Nephron (organoid): Measurements from ENCODE around the gene SLC16A6.

ENCODE experiments used
- H3K27ac Mint-ChIP-seq, 3 experiments: 2 replicates each; pipeline ENCODE4 v1.8.0; 2020; ENCODE audit warnings: mixed read lengths in 3 of 3, mild to moderate bottlenecking in 2 of 3, moderate library complexity in 1 of 3
- H3K27me3 Mint-ChIP-seq: 2 replicates; pipeline ENCODE4 v1.8.0; 2021; ENCODE audit warnings: low read depth, mild to moderate bottlenecking, moderate library complexity, mixed read lengths
- H3K36me3 Mint-ChIP-seq: 2 replicates; pipeline ENCODE4 v1.8.0; 2020; ENCODE audit warnings: low read depth, mixed read lengths
- H3K4me1 Mint-ChIP-seq: 2 replicates; pipeline ENCODE4 v1.8.0; 2020; ENCODE audit warnings: mixed read lengths
- H3K4me3 Mint-ChIP-seq, 3 experiments: 2 replicates each; pipeline ENCODE4 v1.8.0; 2020; ENCODE audit warnings: mild to moderate bottlenecking in 3 of 3, mixed read lengths in 3 of 3, moderate library complexity in 2 of 3
- H3K9me3 Mint-ChIP-seq: 2 replicates; pipeline ENCODE4 v1.8.0; 2020; ENCODE audit warnings: mixed read lengths
- TF ChIP-seq, protein P1 (sequence below), 3 experiments: fragments of 200-600 bp; sonication (generic); IDR thresholded peaks; one replicate each; pipeline ENCODE4 v1.5.0; 2021; ENCODE audit warnings: antibody characterized with exemption in 3 of 3; ENCODE audit not compliant: unreplicated experiment in 3 of 3

Gene SLC16A6

DNA sequence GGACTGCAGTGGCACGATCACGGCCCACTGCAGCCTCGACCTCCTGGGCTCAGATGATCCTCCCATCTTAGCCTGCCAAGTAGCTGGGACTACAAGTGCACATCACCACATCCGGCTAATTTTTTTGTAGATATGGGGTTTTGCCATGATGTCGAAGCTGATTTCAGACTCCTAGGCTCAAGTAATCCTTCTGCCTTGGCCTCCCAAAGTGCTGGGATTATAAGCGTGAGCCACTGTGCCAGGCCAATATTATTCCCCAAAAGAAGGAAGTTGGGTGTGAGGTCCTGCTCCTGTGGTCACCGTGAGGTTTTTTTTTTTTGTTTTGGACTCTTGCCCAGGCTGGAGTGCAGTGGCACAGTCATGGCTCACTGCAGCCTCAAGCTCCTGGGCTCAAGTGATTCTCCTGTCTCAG lies 41.6 kb downstream of the SLC16A6 start:
- TF ChIP-seq, protein P1, sequence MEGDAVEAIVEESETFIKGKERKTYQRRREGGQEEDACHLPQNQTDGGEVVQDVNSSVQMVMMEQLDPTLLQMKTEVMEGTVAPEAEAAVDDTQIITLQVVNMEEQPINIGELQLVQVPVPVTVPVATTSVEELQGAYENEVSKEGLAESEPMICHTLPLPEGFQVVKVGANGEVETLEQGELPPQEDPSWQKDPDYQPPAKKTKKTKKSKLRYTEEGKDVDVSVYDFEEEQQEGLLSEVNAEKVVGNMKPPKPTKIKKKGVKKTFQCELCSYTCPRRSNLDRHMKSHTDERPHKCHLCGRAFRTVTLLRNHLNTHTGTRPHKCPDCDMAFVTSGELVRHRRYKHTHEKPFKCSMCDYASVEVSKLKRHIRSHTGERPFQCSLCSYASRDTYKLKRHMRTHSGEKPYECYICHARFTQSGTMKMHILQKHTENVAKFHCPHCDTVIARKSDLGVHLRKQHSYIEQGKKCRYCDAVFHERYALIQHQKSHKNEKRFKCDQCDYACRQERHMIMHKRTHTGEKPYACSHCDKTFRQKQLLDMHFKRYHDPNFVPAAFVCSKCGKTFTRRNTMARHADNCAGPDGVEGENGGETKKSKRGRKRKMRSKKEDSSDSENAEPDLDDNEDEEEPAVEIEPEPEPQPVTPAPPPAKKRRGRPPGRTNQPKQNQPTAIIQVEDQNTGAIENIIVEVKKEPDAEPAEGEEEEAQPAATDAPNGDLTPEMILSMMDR (IDR thresholded peaks at IDR 0.05; ENCODE audit: unreplicated experiment in 3 of 3), result no peak
- Mint-ChIP-seq H3K36me3 (peaks cover 18% of the 10 kb centered on the region), H3K9me3 (no peaks in the 10 kb centered on the region), H3K27ac (no peak overlapping the region), H3K27me3 (no peaks in the 10 kb centered on the region), H3K4me3 (peak overlapping the region; percentile 82 to 95 (median 88)), H3K4me1 (peaks cover 14% of the 10 kb centered on the region)

DNA sequence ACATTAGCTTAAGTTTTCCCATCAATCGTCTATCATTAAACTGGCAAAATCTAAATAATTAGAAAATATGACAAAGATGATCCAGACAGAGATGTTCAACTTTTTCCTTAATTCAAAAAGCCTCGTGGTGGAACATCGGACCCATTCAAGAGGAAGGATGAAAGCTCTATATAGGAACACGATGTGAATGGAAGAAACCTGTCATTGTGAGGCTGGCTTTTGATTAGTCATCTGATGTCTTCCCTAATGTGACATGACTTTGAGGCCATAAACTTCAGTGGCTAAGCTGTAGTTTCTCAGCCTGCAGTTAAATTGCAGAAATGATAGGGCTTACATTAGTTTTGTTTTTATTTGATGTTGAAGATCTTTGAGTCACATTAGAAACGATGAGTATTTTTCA lies 42.0 kb downstream of the SLC16A6 start:
- TF ChIP-seq, protein P1 (IDR thresholded peaks at IDR 0.05; ENCODE audit: unreplicated experiment in 3 of 3), result no peak
- peak overlapping the region; percentile 86 to 87 (median 87) for H3K27ac Mint-ChIP-seq
- H3K36me3 Mint-ChIP-seq, result peaks cover 14% of the 10 kb centered on the region
- H3K27me3 Mint-ChIP-seq, result no peaks in the 10 kb centered on the region
- peak overlapping the region; percentile 82 to 95 (median 88) for H3K4me3 Mint-ChIP-seq
- H3K4me1 Mint-ChIP-seq, result peaks cover 14% of the 10 kb centered on the region
- H3K9me3 Mint-ChIP-seq, result no peaks in the 10 kb centered on the region

DNA sequence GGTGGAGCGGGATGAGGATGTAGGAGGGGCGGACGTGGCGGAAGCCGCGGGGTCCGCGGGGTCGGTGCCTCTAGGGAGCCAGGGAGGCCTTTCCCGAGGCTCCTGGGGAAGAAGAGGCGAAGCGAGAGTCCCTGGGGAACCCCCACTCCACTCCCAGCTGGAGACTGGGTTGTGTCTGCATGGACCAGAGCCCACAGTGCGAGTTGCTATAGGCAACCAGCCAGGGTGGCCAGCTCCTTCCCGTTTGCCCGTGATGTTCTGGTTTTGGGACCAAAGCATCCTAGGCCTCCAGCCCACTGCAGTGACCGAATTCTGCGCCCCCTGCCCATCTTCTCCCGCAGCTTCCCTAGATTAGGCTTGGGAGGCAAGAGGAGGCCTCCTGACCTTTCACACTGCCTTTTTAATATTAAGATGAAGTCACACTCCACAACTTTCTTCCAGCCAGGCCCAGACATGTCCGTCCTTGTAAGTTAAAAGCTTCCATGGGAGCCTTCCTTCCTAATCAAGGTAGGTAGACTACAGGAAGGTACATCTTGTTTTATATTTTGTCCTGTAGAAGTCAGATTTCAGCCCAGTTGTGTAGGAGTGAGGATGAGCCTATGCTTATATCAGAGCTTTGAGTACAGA lies 42.6 kb downstream of the SLC16A6 start:
- Mint-ChIP-seq H3K9me3 (no peaks in the 10 kb centered on the region), H3K4me3 (peak overlapping the region; percentile 82 to 95 (median 88)), H3K4me1 (peaks cover 14% of the 10 kb centered on the region), H3K36me3 (peaks cover 11% of the 10 kb centered on the region), H3K27me3 (no peaks in the 10 kb centered on the region), H3K27ac (peak overlapping the region; percentile 86 to 87 (median 87))
- TF ChIP-seq, protein P1 (IDR thresholded peaks at IDR 0.05; ENCODE audit: unreplicated experiment in 3 of 3), result no peak

DNA sequence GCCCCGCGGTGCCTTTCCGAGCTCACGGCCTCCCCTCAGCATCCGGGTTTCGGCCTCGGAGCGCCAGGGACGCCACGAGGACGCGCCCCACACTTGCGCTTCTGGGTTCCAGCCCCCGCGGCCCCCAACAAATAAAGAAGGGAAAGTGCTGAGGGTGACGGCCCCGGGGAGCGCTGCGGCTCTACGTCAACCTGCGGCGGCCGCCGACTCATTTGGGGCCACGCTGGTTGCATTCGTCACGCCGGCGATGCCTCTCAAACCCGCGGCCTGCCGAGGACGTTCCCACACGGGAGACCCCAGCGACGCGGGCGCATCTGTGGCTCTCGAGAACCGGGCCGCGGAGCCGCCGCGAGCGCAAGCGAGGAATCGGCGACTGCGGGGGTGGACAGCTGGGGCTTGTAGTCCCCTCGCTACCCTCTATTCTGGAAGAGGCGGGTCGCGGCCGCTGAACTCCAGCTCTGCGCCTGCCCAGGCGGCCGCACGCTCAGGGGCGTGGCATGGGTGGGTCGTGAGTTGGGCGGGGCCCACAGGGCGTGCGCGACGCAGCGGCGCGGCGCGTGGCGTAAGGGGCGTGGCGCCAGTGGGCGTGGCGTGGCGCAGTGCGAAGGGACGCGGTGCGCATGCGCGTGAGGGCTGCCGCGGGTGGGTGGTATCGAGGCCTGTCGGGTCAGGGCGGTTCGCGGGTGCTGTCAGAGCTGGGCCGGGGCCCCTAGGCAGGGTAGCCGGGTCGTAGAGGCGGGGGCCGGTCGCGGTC lies 43.3 kb downstream of the SLC16A6 start, which contains the start of gene AMZ2:
Gene AMZ2 (plus strand): TSS at position 599 of the 754 bp plus-strand sequence. CDS start 2,145 bp downstream, outside the sequence.
- peaks cover 14% of the 10 kb centered on the region for H3K4me1 Mint-ChIP-seq
- peak within 1 kb of the TSS; percentile 82 to 95 (median 88) for H3K4me3 Mint-ChIP-seq
- no peaks in the 10 kb centered on the region for H3K27me3 Mint-ChIP-seq
- H3K36me3 Mint-ChIP-seq, result peaks cover 5% of the 10 kb centered on the region
- H3K9me3 Mint-ChIP-seq, result no peaks in the 10 kb centered on the region
- H3K27ac Mint-ChIP-seq, result peak within 1 kb of the TSS; percentile 86 to 87 (median 87)
- TF ChIP-seq, protein P1 (IDR thresholded peaks at IDR 0.05; ENCODE audit: unreplicated experiment in 3 of 3), result no peak

DNA sequence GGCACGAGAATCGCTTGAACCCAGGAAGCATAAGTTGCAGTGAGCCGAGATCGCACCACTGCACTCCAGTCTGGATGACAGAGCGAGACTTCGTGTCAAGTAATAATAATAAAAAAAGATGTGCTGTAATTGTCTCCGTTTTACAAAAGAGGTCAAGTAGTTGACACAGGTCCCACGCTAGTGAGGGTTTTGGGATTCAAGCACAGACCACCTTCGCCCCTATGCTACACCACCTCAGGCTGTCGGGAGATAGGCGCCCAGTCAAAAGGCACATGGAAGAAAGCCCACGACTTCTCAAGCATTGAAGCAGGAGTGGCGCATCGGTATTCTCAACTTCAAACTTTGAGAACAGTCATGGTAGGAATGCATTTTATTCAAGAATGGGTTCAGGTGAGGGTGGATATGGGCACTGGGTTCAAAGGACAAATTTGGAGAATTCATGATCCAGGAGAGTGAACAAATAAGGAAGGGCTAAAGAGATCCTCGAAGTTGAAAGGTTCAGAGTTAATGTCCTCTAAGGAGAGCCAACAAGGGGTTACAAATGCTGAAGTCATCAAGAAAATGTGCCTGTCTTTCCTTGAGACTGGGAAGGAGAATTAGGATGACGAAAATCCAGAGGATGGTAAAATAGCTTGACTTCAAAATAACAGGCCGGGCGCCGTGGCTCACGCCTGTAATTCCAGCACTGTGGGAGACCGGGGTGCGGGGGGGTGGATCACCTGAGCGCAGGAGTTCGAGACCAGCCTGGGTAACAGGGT lies 44.5 kb downstream of the SLC16A6 start:
- Mint-ChIP-seq H3K36me3 (no peaks in the 10 kb centered on the region), H3K4me3 (peak overlapping the region; percentile 82 to 95 (median 88)), H3K27ac (peak overlapping the region; percentile 70 to 86 (median 86)), H3K4me1 (peaks cover 14% of the 10 kb centered on the region), H3K27me3 (no peaks in the 10 kb centered on the region), H3K9me3 (no peaks in the 10 kb centered on the region)
- TF ChIP-seq, protein P1 (IDR thresholded peaks at IDR 0.05; ENCODE audit: unreplicated experiment in 3 of 3), result no peak
